ENCODE results near the gene SLC12A9. TPM values are rescaled to one million over a fixed set of nuclear protein-coding genes. Genes with fewer than 3 reads are reported as not detected.

The SLC12A9 gene
- total RNA-seq, 1 experiment from 2014 or later: 23.8 TPM

- CTCF ChIA-PET: no interaction called here
- BruUV-seq (replicated peaks): no TSS peak
- Histone ChIP-seq H3K27me3 (replicated peaks; ENCODE audit: insufficient read depth, low read depth, low read length, poor library complexity) (no peaks in the 10 kb centered on the region), H3K27ac (ENCODE audit: low read depth, low read length, poor library complexity, severe bottlenecking) (no peak overlapping the region), H3K9me3 (ENCODE audit: low read depth, low read length, poor library complexity, severe bottlenecking) (no peaks in the 10 kb centered on the region), H3K4me1 (ENCODE audit: insufficient read depth, low read length, poor library complexity, severe bottlenecking) (no peaks in the 10 kb centered on the region), H3K36me3 (ENCODE audit: insufficient read depth, low read length, poor library complexity, severe bottlenecking) (no peaks in the 10 kb centered on the region), H3K4me3 (ENCODE audit: low read depth, low read length, poor library complexity, severe bottlenecking) (no peak overlapping the region)
- POLR2A ChIA-PET (ENCODE audit: low non-redundant PET): no interaction called here
- intact Hi-C loops (cut with micrococcal nuclease; ENCODE audit: unreplicated experiment): no loop called here
- TF ChIP-seq, protein P1, sequence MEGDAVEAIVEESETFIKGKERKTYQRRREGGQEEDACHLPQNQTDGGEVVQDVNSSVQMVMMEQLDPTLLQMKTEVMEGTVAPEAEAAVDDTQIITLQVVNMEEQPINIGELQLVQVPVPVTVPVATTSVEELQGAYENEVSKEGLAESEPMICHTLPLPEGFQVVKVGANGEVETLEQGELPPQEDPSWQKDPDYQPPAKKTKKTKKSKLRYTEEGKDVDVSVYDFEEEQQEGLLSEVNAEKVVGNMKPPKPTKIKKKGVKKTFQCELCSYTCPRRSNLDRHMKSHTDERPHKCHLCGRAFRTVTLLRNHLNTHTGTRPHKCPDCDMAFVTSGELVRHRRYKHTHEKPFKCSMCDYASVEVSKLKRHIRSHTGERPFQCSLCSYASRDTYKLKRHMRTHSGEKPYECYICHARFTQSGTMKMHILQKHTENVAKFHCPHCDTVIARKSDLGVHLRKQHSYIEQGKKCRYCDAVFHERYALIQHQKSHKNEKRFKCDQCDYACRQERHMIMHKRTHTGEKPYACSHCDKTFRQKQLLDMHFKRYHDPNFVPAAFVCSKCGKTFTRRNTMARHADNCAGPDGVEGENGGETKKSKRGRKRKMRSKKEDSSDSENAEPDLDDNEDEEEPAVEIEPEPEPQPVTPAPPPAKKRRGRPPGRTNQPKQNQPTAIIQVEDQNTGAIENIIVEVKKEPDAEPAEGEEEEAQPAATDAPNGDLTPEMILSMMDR (conservative IDR thresholded peaks at IDR 0.05; ENCODE audit: low read depth, low read length): no peak
- TF ChIP-seq EZH2 (IDR thresholded peaks at IDR 0.05; ENCODE audit: borderline replicate concordance, low read depth, low read length, poor library complexity, severe bottlenecking): no peak
- no peak for DNase-seq (ENCODE audit: low spot score)
These were observed 59.0 kb downstream of the SLC12A9 start for GRCh38 chr7:100911484-100911883.

DNA sequence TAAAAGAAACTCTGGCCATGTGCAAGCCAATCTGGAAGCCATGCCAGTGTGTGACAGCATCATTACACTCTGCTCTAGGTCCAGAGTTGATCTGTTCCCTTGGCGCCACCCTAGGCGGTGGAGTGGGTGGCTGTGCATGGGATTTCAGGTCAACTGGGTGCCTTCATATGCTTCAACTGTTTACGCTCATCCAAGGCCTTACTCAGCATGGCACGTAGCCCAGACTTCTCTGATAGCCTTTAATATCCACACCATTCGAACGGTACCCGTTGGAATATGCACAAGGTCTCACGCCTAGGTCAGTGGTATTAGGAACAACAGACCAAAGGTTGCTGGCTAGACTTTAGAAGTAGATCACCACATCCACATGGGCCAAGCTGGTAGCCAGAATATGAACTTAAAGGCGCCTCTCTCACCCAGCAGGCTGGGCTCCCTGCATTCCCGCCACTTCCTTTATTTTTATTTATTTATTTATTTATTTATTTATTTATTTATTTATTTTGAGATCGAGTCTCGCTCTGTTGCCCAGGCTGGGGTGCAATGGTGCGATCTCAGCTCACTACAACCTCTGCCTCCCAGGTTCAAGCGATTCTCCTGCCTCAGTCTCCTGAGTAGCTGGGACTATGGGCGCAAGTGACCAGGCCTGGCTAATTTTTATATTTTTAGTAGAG, 61.8 kb downstream of the SLC12A9 start:
- DNase-seq (ENCODE audit: low spot score): no peak
- intact Hi-C loops (cut with micrococcal nuclease; ENCODE audit: unreplicated experiment): no loop called here
- ChIA-PET POLR2A (ENCODE audit: low non-redundant PET) (no interaction called here), CTCF (no interaction called here)
- Histone ChIP-seq H3K9me3 (ENCODE audit: low read depth, low read length, poor library complexity, severe bottlenecking) (no peaks in the 10 kb centered on the region), H3K36me3 (ENCODE audit: insufficient read depth, low read length, poor library complexity, severe bottlenecking) (no peaks in the 10 kb centered on the region), H3K4me3 (ENCODE audit: low read depth, low read length, poor library complexity, severe bottlenecking) (no peak overlapping the region), H3K27ac (ENCODE audit: low read depth, low read length, poor library complexity, severe bottlenecking) (no peak overlapping the region), H3K27me3 (replicated peaks; ENCODE audit: insufficient read depth, low read depth, low read length, poor library complexity) (no peaks in the 10 kb centered on the region), H3K4me1 (ENCODE audit: insufficient read depth, low read length, poor library complexity, severe bottlenecking) (no peaks in the 10 kb centered on the region)
- BruUV-seq (replicated peaks): no TSS peak
- TF ChIP-seq, protein P1 (conservative IDR thresholded peaks at IDR 0.05; ENCODE audit: low read depth, low read length): no peak
- TF ChIP-seq EZH2 (IDR thresholded peaks at IDR 0.05; ENCODE audit: borderline replicate concordance, low read depth, low read length, poor library complexity, severe bottlenecking): no peak

GRCh38 chr7:100914879-100915447, 62.5 kb downstream of the SLC12A9 start:
- no peak for TF ChIP-seq EZH2 (IDR thresholded peaks at IDR 0.05; ENCODE audit: borderline replicate concordance, low read depth, low read length, poor library complexity, severe bottlenecking)
- TF ChIP-seq, protein P1 (conservative IDR thresholded peaks at IDR 0.05; ENCODE audit: low read depth, low read length): no peak
- Histone ChIP-seq H3K27ac (ENCODE audit: low read depth, low read length, poor library complexity, severe bottlenecking) (no peak overlapping the region), H3K27me3 (replicated peaks; ENCODE audit: insufficient read depth, low read depth, low read length, poor library complexity) (no peaks in the 10 kb centered on the region), H3K36me3 (ENCODE audit: insufficient read depth, low read length, poor library complexity, severe bottlenecking) (no peaks in the 10 kb centered on the region), H3K4me3 (ENCODE audit: low read depth, low read length, poor library complexity, severe bottlenecking) (no peak overlapping the region), H3K9me3 (ENCODE audit: low read depth, low read length, poor library complexity, severe bottlenecking) (no peaks in the 10 kb centered on the region), H3K4me1 (ENCODE audit: insufficient read depth, low read length, poor library complexity, severe bottlenecking) (no peaks in the 10 kb centered on the region)
- no peak for DNase-seq (ENCODE audit: low spot score)
- ChIA-PET POLR2A (ENCODE audit: low non-redundant PET) (no interaction called here), CTCF (no interaction called here)
- no TSS peak for BruUV-seq (replicated peaks)
- intact Hi-C loops (cut with micrococcal nuclease; ENCODE audit: unreplicated experiment): no loop called here

Small RNA genes within 50 kb of the gene (microRNA-seq; reads per million reads assigned to microRNA genes)
- gene MIR6875: 1.1 reads per million

Other genes with a start within 250 kb of the SLC12A9 start
- 17.3 and 24.8 TPM in 2 replicates for gene MOSPD3, start 240.2 kb upstream of the SLC12A9 start, total RNA-seq (2021)
- gene TFR2, start 211.2 kb upstream of the SLC12A9 start, total RNA-seq (2021): 1.4 and 2.0 TPM in 2 replicates
- 0.31 TPM in 1 of 2 replicates, not detected in the other for gene ACTL6B, start 196.3 kb upstream of the SLC12A9 start, total RNA-seq (2021)
- gene GNB2, start 179.0 kb upstream of the SLC12A9 start, total RNA-seq (2021): 225 and 243 TPM in 2 replicates
- gene GIGYF1, start 158.5 kb upstream of the SLC12A9 start, total RNA-seq (2021): 47.4 and 51.9 TPM in 2 replicates
- 68.8 and 72.6 TPM in 2 replicates for gene POP7, start 146.6 kb upstream of the SLC12A9 start, total RNA-seq (2021)
- gene EPO, start 132.2 kb upstream of the SLC12A9 start, total RNA-seq (2021): 0.21 TPM in 1 of 2 replicates, not detected in the other
- not detected in 2 replicates for gene ZAN, start 119.1 kb upstream of the SLC12A9 start, total RNA-seq (2021)
- 90.4 and 92.6 TPM in 2 replicates for gene EPHB4, start 25.2 kb upstream of the SLC12A9 start, total RNA-seq (2021)
- gene TRIP6, start 14.7 kb downstream of the SLC12A9 start, total RNA-seq (2021): 114 and 140 TPM in 2 replicates
- 257 and 277 TPM in 2 replicates for gene SRRT, start 22.4 kb downstream of the SLC12A9 start, total RNA-seq (2021)
- gene UFSP1, start 37.0 kb downstream of the SLC12A9 start, total RNA-seq (2021): 4.7 and 5.0 TPM in 2 replicates
- gene ACHE, start 43.2 kb downstream of the SLC12A9 start, total RNA-seq (2021): 0.52 and 0.87 TPM in 2 replicates
- gene MUC3A, start 96.8 kb downstream of the SLC12A9 start, total RNA-seq (2021): 1.7 and 2.0 TPM in 2 replicates
- gene MUC12, start 116.9 kb downstream of the SLC12A9 start, total RNA-seq (2021): 0.67 and 0.94 TPM in 2 replicates
- not detected in 2 replicates for gene MUC17, start 167.4 kb downstream of the SLC12A9 start, total RNA-seq (2021)
- gene TRIM56, start 232.8 kb downstream of the SLC12A9 start, total RNA-seq (2021): 27.5 and 32.3 TPM in 2 replicates

Measured in A673 (cell line).